Breast epithelium (tissue), 3 donors: ENCODE measurements around the gene CENPP.

Source experiments
- CTCF ChIP-seq, 3 donors: fragments of 450-650 bp; IDR thresholded peaks; one replicate each; pipeline ENCODE4 v1.5.1; 2016 to 2017; ENCODE audit warnings: antibody characterized with exemption in 3 of 3, mild to moderate bottlenecking in 3 of 3, moderate library complexity in 3 of 3
- POLR2A ChIP-seq: fragments of 450-650 bp; IDR thresholded peaks from one replicate; pipeline ENCODE4 v1.6.1; 2016; ENCODE audit warnings: antibody characterized with exemption, mild to moderate bottlenecking, moderate library complexity
- POLR2AphosphoS5 ChIP-seq, 3 donors: sonication (generic); formaldehyde crosslinking; IDR thresholded peaks; one replicate each; pipeline ENCODE4 v1.6.1; 2017; ENCODE audit warnings: antibody characterized with exemption in 3 of 3

GRCh38 chr9:92669527-92669889, 343.8 kb downstream of the CENPP start:
- TF ChIP-seq POLR2AphosphoS5 (IDR thresholded peaks at IDR 0.05) = no peak
- no peak for TF ChIP-seq CTCF (IDR thresholded peaks at IDR 0.05)
- TF ChIP-seq POLR2A = no peak
